GM19395 (cell line): ENCODE data around the gene RNASET2.

Source experiments
- ATAC-seq: cut with Tn5 transposase; IDR thresholded peaks from one replicate; pipeline ENCODE4 v1.9.1; 2021; ENCODE audit warnings: mild to moderate bottlenecking, moderate library complexity; ENCODE audit not compliant: unreplicated experiment

RNASET2 gene

GRCh38 chr6:166956444-166957086, at the start of gene RNASET2:
Gene RNASET2 (minus strand): TSS chr6:166956550. CDS start chr6:166956182, 368 bp downstream.
- ATAC-seq: peak; percentile 60

- ATAC-seq: no peak
These were observed 49.2 kb upstream of the RNASET2 start for GRCh38 chr6:167005350-167006159.

GRCh38 chr6:167000759-167001158, 44.4 kb upstream of the RNASET2 start:
- no peak for ATAC-seq

- no peak for ATAC-seq
These were observed 43.5 kb upstream of the RNASET2 start for GRCh38 chr6:166999884-167000253.

GRCh38 chr6:166999145-166999883, 43.0 kb upstream of the RNASET2 start, which contains the start of gene CEP43:
Gene CEP43 (plus strand): TSS chr6:166999397. CDS start chr6:166999413, 16 bp downstream.
- peak; percentile 87 for ATAC-seq

GRCh38 chr6:166998256-166999144, 42.1 kb upstream of the RNASET2 start:
- ATAC-seq: peak; percentile 18

GRCh38 chr6:166997768-166998255, 41.5 kb upstream of the RNASET2 start:
- ATAC-seq: peak; percentile 42

- no peak for ATAC-seq
These were observed 41.0 kb upstream of the RNASET2 start for GRCh38 chr6:166997348-166997747.

GRCh38 chr6:166996406-166996805, 40.1 kb upstream of the RNASET2 start:
- no peak for ATAC-seq

GRCh38 chr6:166989427-166990032, 33.2 kb upstream of the RNASET2 start:
- ATAC-seq: peak; percentile 81

- ATAC-seq: no peak
These were observed 32.4 kb upstream of the RNASET2 start for GRCh38 chr6:166988674-166989201.

- ATAC-seq: no peak
These were observed 31.6 kb upstream of the RNASET2 start for GRCh38 chr6:166987930-166988329.

GRCh38 chr6:166987448-166987847, 31.1 kb upstream of the RNASET2 start:
- ATAC-seq: no peak

- ATAC-seq: no peak
These were observed 24.4 kb upstream of the RNASET2 start for GRCh38 chr6:166980738-166981137.

GRCh38 chr6:166977621-166978525, 21.5 kb upstream of the RNASET2 start:
- no peak for ATAC-seq

GRCh38 chr6:166976636-166977035, 20.3 kb upstream of the RNASET2 start:
- ATAC-seq: no peak

- no peak for ATAC-seq
These were observed 15.8 kb upstream of the RNASET2 start for GRCh38 chr6:166972101-166972500.

GRCh38 chr6:166971271-166971670, 14.9 kb upstream of the RNASET2 start:
- ATAC-seq: no peak

- no peak for ATAC-seq
These were observed 14.4 kb upstream of the RNASET2 start for GRCh38 chr6:166970776-166971175.
